Esophagus squamous epithelium (tissue), 4 donors: ENCODE measurements around the gene ARSI.

ENCODE experiments used
- POLR2A ChIP-seq, 4 donors: fragments of 450-650 bp; IDR thresholded peaks; one replicate each; pipeline ENCODE4 v1.6.1; 2017; ENCODE audit warnings: antibody characterized with exemption in 4 of 4, mild to moderate bottlenecking in 4 of 4, moderate library complexity in 3 of 4
- TF ChIP-seq, protein P1 (sequence below), 6 experiments: fragments of 450-650 bp in 4 of 6; fragments of 200-600 bp in 2 of 6; sonication (generic) in 2 of 6; IDR thresholded peaks; one replicate each; pipeline ENCODE4 v1.5.1; 2016 to 2019; ENCODE audit warnings: antibody characterized with exemption in 6 of 6, mild to moderate bottlenecking in 4 of 6, moderate library complexity in 4 of 6

DNA sequence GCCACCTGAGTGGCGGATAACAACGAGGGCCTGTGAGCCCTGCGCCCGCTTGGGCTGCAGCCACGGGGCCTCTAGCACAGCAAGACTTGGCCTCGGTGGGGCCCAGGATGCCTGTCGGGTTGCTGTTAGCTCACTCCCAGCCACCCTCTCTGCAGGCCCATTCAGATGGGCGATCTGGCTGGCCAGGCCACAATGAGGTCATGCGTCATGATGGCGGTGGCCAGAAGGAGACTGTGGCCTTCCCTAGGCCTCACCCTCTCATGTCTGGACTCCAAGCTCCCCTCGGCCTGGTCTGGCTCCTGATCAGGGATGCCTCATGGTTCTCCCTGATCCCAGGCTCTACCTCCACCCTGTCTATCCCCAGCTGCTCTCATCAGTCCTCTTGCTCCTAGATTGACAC is 35.8 kb upstream of the ARSI start:
- TF ChIP-seq, protein P1, sequence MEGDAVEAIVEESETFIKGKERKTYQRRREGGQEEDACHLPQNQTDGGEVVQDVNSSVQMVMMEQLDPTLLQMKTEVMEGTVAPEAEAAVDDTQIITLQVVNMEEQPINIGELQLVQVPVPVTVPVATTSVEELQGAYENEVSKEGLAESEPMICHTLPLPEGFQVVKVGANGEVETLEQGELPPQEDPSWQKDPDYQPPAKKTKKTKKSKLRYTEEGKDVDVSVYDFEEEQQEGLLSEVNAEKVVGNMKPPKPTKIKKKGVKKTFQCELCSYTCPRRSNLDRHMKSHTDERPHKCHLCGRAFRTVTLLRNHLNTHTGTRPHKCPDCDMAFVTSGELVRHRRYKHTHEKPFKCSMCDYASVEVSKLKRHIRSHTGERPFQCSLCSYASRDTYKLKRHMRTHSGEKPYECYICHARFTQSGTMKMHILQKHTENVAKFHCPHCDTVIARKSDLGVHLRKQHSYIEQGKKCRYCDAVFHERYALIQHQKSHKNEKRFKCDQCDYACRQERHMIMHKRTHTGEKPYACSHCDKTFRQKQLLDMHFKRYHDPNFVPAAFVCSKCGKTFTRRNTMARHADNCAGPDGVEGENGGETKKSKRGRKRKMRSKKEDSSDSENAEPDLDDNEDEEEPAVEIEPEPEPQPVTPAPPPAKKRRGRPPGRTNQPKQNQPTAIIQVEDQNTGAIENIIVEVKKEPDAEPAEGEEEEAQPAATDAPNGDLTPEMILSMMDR (IDR thresholded peaks at IDR 0.05), result no peak
- TF ChIP-seq POLR2A (IDR thresholded peaks at IDR 0.05), result no peak
